NB4 (cell line): ENCODE measurements around the gene MYDGF.
"Not testable (repeated sequence)": the region's sequence is repeated elsewhere in the genome, so short reads cannot be mapped to it uniquely, and the experiment has no call there.

Source experiments
- DNase-seq: peaks from one replicate; pipeline ENCODE4 v3.0.0; 2010; ENCODE audit warnings: low read depth
- H3K4me3 ChIP-seq: one replicate; pipeline ENCODE4 v1.5.1; 2011; ENCODE audit warnings: mild to moderate bottlenecking, low read depth, low read length, moderate library complexity
- MYC ChIP-seq: IDR thresholded peaks from 2 replicates; pipeline ENCODE4 v1.6.1; 2011; ENCODE audit warnings: low read depth, low read length
- POLR2A ChIP-seq: IDR thresholded peaks from 2 replicates; pipeline ENCODE4 v1.6.1; 2011; ENCODE audit warnings: mild to moderate bottlenecking; ENCODE audit not compliant: insufficient read length; ENCODE audit errors: extremely low read depth
- TF ChIP-seq, protein P1 (sequence below): IDR thresholded peaks from 2 replicates; pipeline ENCODE4 v1.6.1; 2011; ENCODE audit warnings: low read depth, low read length
- TF ChIP-seq, protein P2 (sequence below): IDR thresholded peaks from one replicate; pipeline ENCODE4 v1.5.1; 2012; ENCODE audit warnings: low read depth, low read length

The MYDGF gene

GRCh38 chr19:4684312-4685095 lies 14.4 kb upstream of the MYDGF start:
- H3K4me3 ChIP-seq: no peak overlapping the region
- TF ChIP-seq, protein P1, sequence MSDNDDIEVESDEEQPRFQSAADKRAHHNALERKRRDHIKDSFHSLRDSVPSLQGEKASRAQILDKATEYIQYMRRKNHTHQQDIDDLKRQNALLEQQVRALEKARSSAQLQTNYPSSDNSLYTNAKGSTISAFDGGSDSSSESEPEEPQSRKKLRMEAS: no peak
- TF ChIP-seq MYC: no peak
- TF ChIP-seq, protein P2, sequence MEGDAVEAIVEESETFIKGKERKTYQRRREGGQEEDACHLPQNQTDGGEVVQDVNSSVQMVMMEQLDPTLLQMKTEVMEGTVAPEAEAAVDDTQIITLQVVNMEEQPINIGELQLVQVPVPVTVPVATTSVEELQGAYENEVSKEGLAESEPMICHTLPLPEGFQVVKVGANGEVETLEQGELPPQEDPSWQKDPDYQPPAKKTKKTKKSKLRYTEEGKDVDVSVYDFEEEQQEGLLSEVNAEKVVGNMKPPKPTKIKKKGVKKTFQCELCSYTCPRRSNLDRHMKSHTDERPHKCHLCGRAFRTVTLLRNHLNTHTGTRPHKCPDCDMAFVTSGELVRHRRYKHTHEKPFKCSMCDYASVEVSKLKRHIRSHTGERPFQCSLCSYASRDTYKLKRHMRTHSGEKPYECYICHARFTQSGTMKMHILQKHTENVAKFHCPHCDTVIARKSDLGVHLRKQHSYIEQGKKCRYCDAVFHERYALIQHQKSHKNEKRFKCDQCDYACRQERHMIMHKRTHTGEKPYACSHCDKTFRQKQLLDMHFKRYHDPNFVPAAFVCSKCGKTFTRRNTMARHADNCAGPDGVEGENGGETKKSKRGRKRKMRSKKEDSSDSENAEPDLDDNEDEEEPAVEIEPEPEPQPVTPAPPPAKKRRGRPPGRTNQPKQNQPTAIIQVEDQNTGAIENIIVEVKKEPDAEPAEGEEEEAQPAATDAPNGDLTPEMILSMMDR: no peak
- TF ChIP-seq POLR2A: no peak
- DNase-seq: no peak

DNA sequence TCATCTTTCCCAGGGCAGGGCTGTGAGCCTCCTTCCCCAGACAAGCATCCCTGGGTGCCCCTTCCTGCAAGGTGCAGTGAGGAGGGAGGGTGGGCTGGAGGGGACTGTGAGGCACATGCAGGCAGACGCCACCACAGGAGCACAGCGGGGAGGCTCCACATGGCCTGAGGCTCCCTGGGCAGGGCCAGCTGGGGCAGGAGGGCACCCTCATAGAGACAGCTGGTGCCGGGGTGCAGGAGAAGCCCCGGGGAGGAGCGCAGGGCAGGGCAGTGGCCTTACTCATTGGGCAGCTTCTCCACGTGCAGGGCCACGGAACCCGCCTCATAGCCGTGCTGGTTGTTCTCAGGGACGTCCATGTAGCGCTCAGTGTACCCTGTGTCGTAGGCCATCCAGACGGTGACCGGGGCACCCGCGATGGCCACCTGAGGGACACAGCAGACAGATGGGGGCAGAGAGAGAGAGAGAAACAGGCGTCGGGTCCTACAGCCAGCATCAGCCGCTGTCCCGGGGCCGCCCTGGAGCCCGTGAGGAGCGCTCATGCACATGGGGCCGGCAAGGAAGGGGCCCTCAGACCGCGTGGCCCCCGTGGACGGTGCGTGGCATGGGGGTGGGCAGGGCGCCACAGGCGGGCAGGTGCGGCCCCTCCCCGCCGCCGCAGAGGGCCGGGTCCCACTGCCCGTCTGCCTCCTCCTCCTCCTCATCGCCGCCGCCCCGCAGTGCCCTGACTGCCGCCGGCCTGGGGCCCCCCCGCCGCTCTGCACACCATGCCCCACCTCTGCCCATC lies 12.5 kb upstream of the MYDGF start:
- TF ChIP-seq MYC (no peak), POLR2A (no peak)
- TF ChIP-seq, protein P1: no peak
- TF ChIP-seq, protein P2: no peak
- no peak overlapping the region for H3K4me3 ChIP-seq
- no peak for DNase-seq

DNA sequence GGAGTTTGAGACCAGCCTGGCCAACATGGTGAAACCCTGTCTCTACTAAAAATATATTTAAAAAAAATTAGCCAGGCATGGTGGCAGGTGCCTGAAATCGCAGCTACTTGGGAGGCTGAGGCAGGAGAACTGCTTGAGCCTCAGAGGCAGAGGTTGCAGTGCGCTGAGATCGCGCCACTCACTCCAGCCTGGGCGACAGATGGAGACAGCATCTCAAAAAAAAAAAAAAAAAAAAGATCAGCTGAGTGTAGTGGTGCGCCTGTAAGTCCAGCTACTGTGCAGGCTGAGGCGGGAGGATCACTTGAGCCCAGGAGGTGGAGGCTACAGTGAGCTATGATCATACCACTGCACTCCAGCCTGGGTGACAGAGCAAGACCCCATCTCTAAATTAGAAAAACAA lies 9.9 kb upstream of the MYDGF start:
- not testable (repeated sequence) for DNase-seq

DNA sequence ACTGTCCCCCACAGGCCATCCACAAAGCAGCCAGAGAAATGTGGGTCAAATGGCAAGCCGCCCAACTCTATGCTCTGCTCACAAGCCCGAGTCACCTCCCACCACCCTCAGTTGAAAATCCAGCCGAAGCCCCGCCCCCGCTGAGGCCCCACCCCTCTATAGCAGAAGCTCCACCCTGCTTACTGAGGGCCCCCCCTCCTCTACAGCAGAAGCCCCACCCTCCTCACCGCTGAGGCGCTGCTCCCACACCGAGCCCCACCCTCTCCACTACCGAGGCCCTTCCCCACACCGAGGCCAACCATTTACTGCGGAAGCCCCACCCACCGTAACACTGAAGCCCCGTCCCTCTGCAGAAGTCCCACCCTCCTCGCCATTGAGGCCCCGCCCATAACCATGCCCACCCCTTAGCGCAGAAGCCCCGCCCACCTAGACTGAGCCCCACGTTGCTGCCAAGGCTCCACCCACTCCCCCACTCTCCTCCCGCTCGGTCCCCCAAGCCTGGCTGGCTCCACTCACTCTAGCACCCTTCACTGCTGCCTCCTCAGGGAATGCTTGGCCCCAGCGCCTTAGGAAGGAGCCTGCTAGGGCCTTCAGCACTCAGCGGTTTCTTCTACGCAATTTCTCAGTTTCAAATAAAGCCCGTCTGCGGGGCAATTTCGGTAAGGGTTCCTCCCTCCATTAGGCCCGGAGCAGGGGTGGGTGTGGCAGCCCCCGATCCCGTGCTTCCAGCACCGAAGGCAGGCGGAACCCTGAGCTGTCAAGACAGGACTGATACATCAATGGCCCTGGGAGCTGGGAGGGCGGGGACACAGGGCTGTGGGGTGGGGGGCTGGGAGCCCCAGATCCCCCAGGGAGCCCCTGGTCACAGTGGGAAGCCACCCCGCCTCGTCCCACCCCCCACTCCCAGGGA lies 9.0 kb upstream of the MYDGF start:
- no peak overlapping the region for H3K4me3 ChIP-seq

More for the DNA sequence above, 9.9 kb upstream of the MYDGF start:
- H3K4me3 ChIP-seq: not testable (repeated sequence)

GRCh38 chr19:4676955-4677731 lies 7.0 kb upstream of the MYDGF start:
- TF ChIP-seq POLR2A (no peak), MYC (no peak)
- TF ChIP-seq, protein P2: peak; percentile 33
- TF ChIP-seq, protein P1: no peak
- H3K4me3 ChIP-seq: no peak overlapping the region
- DNase-seq: peak; percentile 52

More for the DNA sequence above, 9.0 kb upstream of the MYDGF start:
- TF ChIP-seq, protein P1: no peak
- TF ChIP-seq POLR2A: no peak
- TF ChIP-seq, protein P2: no peak
- peak; percentile 36 for DNase-seq
